CD4-positive, alpha-beta T cell treated with Interleukin-1 beta for 1 hour (primary cell): ENCODE results near the gene MYCBP2.
"Not testable (repeated sequence)": the region's sequence is repeated elsewhere in the genome, so short reads cannot be mapped to it uniquely, and the experiment has no call there.

ENCODE experiments used
- DNase-seq, 2 donors: peaks; one replicate each; pipeline ENCODE4 v3.0.0-alpha.2; 2020 to 2022

Gene MYCBP2, protein sequence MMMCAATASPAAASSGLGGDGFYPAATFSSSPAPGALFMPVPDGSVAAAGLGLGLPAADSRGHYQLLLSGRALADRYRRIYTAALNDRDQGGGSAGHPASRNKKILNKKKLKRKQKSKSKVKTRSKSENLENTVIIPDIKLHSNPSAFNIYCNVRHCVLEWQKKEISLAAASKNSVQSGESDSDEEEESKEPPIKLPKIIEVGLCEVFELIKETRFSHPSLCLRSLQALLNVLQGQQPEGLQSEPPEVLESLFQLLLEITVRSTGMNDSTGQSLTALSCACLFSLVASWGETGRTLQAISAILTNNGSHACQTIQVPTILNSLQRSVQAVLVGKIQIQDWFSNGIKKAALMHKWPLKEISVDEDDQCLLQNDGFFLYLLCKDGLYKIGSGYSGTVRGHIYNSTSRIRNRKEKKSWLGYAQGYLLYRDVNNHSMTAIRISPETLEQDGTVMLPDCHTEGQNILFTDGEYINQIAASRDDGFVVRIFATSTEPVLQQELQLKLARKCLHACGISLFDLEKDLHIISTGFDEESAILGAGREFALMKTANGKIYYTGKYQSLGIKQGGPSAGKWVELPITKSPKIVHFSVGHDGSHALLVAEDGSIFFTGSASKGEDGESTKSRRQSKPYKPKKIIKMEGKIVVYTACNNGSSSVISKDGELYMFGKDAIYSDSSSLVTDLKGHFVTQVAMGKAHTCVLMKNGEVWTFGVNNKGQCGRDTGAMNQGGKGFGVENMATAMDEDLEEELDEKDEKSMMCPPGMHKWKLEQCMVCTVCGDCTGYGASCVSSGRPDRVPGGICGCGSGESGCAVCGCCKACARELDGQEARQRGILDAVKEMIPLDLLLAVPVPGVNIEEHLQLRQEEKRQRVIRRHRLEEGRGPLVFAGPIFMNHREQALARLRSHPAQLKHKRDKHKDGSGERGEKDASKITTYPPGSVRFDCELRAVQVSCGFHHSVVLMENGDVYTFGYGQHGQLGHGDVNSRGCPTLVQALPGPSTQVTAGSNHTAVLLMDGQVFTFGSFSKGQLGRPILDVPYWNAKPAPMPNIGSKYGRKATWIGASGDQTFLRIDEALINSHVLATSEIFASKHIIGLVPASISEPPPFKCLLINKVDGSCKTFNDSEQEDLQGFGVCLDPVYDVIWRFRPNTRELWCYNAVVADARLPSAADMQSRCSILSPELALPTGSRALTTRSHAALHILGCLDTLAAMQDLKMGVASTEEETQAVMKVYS (N-terminal part only)

DNA sequence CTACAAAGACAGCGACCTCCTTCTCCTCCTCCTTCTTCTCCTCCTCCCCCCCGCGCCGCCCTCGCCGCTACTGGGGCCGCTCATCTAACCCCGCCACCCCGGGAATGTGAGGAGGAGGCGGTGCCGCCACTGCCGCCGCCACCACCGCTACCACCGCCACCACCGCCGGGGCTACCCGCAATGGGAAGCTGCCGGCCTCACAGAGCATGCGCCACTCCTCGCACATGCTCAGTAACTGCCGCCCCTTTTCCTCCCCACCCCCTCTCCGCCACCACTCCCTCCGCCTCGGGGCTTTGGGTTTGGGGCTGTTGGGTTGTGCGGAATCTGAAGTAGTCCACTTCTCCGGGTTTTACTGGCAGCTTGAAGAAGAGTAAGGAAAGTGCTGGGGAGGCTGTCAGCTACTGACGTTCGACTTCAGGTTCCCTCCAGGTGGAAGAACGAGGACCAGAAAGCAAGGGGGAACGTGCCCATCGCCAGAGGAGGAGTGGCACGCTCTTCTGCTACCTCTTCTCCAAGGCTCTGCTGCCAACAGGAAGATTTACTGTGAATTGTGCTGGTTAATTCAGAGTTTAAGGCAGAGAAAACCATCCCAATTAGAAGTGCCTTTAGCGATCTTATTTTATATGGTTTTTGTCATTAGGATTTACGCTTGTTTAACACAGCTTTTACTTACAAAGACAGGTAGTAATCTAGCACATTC lies at the start of gene MYCBP2:
Gene MYCBP2 (minus strand): TSS at position 190 of the 700 bp plus-strand sequence. CDS start 319 bp downstream, outside the sequence.
- peak; percentile 98 for DNase-seq

DNA sequence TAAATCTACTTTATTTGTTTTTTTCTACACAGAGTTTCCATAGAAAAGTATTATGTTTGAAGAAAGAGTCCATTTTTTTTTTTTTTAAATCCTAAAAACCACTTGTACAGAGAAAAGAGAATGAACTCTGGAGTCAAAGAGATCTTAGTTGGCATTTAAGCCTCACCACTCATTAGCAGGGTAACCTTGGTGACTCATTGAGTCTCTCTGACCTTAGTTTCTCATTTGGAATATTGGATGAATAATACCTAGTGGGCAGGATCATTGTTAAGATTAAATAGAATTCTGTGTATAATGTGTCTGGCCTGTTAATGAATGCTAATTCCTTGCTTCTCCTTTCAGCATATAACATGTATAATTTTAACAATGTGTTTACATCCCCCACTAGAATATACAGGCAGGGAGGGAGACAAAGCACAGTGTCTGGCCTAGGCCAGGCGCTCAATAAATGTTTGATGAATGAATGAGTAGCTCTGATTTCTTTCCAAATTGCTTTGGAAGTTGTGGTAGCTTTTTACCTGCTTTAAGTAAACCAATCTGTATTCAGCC lies 48.7 kb upstream of the MYCBP2 start:
- DNase-seq: no peak

DNA sequence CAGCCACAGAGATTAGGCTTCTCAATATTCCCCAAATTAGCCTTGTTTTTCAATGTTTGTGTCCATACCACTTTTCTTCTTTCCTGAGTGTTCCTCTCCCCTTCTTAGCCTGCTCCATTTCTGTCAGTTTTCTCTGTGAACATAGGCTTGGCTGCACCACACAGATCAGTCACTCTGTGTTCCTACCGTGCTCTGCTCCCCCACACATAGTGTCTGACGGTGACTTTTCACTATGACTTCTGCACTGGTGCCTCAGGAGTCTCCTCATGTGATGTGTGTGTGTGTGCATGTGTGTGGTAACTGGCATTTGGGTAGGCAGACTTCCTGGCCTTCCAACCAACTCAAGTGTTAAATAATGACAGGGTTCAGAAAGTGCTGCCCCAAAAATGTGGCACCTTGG lies 47.9 kb upstream of the MYCBP2 start:
- DNase-seq: no peak

DNA sequence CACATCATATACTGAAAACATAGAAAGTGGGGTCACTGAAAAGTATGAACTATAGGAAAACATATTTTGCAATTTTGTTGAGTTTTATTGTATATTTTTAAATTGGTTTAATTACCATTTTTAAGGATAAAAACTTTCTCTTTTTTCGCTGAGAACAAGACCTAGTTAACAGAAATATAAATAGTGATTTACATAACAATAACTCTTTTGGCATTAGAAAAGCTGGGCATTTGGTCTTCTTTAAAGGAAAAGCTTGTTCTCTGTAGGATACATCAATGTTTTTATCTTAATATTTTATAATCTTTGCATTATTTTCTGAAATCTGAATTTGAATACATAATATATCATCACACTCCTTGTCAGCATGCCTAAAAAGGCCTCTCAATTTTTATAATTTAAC lies 47.4 kb upstream of the MYCBP2 start:
- no peak for DNase-seq

DNA sequence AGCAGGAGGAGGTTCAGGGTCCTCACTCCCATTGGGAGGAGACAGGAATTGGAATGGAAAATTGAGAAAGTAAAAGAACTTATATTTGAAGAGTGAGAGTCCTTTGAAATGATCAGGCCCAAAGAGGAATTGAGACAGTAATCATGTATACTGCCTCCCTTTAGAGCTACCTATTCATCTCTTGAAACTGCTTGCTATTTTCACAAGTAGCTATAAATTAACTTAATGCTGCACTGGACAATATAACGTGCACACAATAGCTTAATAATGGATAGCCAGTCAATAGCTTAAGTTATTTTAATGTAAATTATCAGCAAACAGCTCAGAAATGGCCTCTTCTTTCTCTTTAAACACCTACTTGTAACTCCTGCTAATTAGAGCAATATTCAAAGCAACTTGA lies 46.6 kb upstream of the MYCBP2 start:
- DNase-seq: no peak

DNA sequence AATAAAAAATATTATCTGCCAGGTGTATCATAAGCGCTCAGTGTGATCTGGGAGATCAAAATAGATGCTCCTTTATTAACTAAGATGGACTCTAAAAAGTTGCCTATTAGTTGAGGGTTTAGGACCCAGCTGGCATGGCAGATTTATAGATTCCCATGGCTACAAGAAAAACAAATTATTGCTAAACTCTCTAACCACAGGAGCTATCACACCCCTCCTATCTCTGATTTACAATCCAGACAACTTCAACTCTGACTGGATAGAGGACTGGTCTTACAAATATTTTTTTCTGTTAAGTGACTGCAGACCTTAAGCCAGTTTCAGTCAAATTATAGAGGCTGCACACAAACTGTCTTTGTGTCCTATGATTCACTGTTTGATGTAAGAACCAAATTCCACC lies 45.4 kb upstream of the MYCBP2 start:
- DNase-seq: no peak

DNA sequence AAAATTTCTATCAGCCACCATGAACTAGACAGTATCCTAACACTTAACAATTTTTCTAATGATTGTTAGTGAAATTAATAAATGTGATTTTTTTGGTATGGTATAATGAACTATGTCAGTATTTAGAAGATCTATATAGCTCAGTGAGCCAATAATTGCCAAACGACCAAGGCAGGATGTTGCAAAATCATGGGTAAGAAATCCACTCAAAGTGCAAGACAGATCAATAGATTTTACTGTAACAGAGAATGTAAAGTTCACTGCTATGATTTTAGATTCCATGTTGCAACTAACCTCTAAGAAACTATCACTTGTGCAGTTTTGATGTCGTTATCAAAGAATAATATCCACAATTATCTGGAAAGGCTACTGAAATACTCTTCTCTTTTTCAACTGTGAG lies 44.0 kb upstream of the MYCBP2 start:
- no peak for DNase-seq

DNA sequence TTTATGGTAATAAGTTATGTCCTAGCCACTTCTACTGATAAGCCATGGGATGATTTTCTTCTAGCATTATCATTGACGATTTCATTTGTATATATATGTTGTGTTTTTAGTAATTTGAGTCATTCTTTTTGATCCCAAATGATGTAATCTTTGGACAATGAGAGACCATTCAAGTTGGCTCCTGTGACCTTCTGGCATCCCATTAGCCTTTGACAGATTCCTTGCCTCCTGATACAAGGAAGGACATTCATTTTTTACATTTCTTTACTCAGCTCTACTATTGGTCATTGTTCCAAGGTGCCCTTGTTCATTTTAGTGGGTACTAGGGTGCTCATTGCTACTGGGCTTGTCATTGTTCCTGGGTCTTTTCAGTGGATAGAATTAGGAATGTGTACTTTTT lies 35.3 kb upstream of the MYCBP2 start:
- no peak for DNase-seq

DNA sequence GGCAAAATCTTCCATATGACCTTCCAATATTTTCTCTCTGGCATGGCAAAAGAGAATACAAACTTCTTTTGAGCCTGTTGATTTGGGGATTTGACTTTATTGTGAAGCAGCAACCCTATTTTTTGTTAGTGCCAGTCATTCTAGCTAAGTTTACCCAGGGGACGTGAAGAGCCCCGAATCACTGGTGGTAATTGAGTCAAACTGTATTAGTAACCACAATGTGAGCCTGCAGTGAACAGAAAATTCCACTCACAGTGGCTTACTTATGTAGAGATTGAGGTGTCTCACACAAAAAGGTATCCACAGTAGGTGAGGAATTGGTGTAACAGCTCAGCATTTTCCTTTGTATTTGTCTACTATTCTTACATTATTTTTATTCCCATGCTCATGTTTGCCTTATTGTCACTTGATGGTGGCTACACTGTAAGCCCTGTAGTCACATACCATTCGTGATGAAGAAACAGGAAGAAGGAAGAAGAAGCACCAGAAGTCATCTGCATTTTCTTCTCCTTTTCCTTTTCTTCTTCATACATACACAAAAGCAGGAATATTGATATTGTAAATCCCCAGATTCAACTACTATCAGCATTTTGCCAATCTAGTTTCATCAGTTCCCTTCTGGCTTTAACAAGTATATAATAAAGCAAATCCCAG lies 33.3 kb upstream of the MYCBP2 start:
- no peak for DNase-seq

DNA sequence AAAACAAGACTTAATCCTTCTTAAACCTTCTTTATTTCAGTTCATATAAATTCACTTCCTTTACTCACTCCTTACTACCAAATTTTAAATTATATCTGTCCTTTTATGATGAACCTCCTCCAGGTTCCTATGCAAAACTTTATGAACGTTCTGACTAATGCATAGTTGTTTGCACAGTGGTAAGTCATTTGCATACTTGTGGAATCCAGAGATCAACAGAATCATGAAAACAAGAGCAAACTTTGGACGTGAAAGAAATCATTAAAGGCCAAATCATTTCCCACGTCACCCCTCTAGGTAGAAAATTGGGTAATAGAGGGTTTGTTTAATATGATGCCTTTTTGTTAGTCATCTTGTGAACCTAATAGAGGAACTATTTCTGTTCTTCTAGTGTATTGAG lies 32.3 kb upstream of the MYCBP2 start:
- no peak for DNase-seq

DNA sequence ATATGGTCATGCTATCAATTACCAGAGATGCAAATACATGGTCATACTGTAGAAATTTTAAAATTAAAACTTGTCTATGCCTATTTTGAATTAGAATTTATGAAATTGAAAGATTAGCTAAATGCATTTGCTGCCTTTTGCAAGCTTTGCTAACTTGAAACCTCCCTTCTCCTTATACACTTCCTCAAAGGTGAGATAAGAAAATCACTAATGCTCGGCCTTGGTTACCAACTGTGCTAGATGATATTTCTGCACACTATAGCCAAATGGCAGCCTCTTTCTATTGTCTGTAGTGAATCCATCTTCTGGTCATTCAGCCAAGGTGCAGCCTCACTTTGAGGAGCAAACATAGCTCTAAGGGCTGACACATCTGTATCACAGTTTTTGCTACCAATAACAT lies 31.1 kb upstream of the MYCBP2 start:
- no peak for DNase-seq

DNA sequence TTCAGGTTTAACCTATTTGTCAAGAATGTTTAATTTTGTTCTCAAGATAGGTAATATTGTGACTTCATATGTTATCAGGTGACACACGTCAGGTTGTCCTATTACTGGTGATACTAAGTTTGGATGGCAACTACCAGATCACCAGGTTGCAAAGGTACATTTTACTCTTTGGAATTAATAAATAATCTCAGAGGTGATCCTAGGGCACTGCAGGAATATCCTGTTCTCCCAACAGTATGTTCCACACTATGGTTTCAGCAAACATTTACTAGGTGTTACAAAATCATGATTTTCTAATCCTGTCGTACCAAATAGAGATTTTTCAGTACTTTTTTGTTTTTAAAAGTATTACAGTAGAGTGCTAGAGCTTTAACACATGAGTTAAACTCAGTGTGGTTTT lies 29.3 kb upstream of the MYCBP2 start:
- DNase-seq: no peak

DNA sequence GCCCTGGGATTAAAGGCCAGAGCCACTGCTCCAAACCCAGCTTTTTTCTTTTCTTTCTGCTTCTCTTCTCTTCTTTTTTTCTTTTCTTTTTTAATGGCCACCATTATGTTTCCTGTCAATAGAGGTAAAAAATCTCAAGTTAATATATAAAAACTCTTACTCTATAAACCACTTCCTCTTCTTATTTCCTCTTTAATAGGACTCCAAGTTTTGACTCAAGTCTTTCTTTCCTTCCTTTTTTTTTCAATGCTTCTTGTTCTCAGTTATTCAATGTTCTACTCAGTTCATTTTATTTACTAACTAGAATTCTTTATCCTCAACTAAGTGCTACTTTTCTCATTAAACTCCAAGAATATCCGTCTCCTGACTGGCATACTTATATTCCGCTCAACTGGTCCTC lies 27.1 kb upstream of the MYCBP2 start:
- DNase-seq: no peak

DNA sequence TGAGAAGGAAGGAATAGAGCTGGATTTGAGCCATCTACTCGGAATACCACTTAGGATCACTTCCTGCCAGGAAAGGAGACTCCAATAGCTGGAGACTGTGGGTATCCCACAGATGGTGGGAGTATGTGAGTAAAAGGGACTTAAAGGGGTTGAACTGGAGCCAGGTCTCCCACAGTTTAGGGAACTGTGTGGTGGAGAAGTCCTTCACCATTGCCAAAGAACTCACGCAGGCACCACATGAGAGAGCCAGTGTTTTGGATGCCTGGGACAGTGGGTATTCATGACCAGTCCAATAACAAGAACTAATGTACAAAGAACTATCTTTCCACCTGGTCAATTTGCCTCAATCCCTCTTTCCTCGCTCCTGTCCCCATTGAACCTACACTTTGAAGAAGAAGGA lies 24.4 kb upstream of the MYCBP2 start:
- DNase-seq: no peak

DNA sequence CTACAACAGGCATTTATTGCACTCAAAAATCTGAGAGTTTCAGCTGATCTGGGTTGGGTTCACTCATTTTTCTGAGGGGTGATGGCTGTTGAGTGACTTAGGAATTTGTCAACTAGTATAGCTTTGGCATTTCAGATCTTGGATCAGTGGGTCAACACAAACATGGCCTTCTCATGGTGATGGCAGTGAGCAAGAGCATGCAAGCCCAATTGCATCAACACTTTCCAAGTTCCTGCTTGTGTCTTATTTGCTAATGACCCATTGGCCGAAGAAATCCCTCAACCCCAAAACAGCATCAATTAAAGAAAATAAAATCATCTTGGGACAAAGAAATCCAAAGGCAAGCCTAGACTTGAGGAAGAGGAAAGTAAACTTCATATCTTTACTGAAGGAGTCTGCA lies 23.9 kb upstream of the MYCBP2 start:
- DNase-seq: no peak

DNA sequence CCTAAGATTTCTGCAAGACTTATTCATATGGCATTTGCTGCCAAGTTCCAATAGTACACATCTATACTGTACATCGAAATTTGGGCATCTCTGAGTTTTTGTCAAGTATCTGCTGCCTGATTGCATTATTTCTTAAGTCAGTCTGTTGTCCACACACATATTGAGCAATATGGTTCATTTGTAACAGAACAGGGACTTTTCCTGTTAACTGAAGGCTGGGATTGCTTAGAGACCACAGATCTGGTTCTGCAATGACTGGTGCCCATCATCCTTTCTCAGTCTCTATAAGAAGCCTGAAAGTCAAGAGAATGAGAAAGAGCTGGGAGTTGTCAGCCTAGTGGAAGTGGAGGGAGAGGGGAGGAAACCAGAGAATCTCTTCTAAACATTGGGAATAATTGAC lies 22.5 kb upstream of the MYCBP2 start:
- no peak for DNase-seq

DNA sequence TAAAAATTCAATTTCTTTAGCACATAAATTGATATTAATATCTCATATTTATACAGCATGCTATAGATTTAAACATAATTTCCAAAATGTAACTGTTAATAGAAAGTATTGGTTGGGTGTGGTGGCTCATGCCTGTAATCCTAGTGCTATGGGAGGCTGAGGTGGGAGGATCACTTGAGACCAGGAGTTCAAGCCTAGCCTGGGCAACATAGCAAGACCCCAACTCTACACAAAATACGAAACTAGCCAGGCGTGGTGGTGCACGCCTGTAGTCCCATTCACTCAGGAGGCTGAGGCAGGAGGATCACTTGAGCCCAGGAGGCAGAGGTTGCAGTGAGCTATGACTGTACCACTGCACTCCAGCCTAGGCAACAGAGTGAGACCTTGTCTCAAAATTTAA lies 20.5 kb upstream of the MYCBP2 start:
- DNase-seq: not testable (repeated sequence)

DNA sequence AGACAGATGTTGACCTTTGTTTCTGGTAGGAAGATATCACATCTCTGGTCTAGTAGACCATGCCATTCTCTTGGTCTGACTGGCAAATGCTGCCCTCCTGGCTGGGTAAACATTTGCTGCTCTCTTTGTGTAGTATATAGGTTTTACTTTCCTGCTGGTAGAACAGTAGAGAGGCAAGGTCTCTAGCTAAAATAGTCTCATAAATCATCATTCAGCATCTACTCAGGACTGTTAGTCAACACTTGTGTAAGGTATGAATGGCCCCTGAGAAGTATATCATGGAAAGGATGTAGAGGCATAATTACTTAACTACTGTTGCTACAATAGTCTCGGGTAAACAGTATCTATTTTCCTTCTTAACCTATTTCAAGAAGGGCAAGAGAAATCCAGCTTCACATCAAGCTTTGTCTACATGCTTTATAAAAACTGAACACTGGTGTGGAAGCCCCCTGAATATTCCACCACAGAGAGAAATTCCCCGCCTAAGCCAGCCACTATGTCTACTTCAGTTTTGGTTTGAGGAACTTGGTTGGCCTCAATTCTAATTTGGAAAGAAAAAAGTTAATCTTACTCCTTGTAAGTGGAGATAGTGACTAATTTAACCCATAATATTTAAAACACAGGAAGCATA lies 18.4 kb upstream of the MYCBP2 start:
- peak in 1 of 2 donors; percentile 38 for DNase-seq

DNA sequence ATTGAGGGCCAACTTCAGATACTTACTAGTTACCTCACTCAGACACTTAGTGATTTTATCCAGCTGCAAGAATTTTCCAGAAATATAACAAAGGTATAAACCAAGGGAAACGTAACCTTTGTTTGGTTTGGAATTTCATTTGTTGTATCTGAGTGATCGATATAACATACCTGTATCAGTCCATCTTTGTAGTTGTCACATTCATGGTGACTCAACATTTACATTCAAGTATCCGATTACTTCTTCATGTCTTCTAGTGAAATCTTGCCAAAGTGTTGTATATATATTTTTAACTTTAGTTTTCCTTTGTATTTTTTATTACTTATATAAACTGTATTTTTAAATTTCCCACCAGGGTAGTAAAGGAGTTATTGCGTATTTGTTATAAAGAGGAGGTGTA lies 16.9 kb upstream of the MYCBP2 start:
- no peak for DNase-seq

DNA sequence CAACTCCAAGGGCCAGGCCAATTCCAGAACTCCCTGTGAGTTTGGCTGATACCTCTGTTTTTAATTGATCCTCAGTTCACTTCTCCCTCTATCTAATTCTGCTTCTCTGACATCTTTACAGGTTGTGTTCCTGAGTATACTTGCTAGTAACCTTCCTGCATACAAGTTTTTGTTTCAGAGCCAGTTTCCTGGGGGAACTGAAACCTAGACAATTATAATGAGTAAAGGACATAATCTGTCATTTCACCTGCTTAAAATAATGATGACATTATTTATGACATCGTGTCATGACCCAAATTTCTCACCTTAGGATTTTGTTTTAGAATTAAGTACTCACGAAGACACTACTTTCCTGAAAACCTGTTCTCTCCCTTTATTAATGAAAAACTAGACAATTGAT lies 12.5 kb upstream of the MYCBP2 start:
- no peak for DNase-seq

DNA sequence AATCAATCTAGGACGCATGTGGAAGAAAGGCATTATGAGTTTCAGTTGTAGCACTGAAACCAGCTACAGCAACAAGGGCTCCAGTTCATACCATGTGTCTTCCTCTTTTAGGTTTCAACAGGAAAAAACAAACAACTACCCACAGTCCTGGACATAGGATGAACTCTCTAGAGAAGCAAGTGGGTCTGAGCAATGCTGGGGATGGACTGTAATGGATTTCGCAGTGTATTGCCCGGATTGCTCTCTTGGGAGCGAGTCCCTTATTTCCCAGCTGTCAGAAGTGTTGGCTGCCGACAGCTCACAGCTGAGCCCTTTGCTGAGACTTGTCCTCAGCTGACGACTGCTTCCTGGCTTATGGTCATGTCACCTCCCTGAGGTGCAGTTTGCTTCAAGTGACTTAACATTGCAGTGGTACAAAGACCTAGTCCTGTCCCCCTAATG lies 12.1 kb upstream of the MYCBP2 start:
- DNase-seq: no peak
